ENCODE data around the gene CLP1. TPM values are rescaled to one million over a fixed set of nuclear protein-coding genes. Genes with fewer than 3 reads are reported as not detected.

Gene CLP1
- total RNA-seq, 1 experiment from 2014 or later: 35.5 TPM

DNA sequence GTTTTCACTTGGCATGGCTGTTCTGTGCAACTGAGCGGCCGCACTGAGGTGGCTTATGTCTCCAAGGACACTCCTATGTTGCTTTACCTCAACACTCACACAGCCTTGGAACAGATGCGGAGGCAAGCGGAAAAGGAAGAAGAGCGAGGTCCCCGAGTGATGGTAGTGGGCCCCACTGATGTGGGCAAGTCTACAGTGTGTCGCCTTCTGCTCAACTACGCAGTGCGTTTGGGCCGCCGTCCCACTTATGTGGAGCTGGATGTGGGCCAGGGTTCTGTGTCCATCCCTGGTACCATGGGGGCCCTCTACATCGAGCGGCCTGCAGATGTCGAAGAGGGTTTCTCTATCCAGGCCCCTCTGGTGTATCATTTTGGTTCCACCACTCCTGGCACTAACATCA is 2.1 kb downstream of the CLP1 start:
- Histone ChIP-seq H3K79me1 (ENCODE audit: insufficient read depth, low read depth, low read length, poor library complexity, severe bottlenecking) (no peaks in the 10 kb centered on the region), H2BK12ac (ENCODE audit: insufficient read length, low read depth, low read length) (no peak overlapping the region), H3K9me3 (ENCODE audit: control insufficient read depth, low read depth, low read length) (no peaks in the 10 kb centered on the region), H3K4ac (ENCODE audit: low read depth, low read length) (no peak overlapping the region), H3K23ac (ENCODE audit: insufficient read length, low read depth, low read length) (no peak overlapping the region), H3K23me2 (ENCODE audit: insufficient read length, low read depth, low read length, poor library complexity, severe bottlenecking) (peaks cover 7% of the 10 kb centered on the region), H3K18ac (ENCODE audit: insufficient read length, low read depth, low read length) (no peak overlapping the region), H2BK120ac (ENCODE audit: low read depth, low read length, poor library complexity, severe bottlenecking) (no peak overlapping the region), H3K14ac (ENCODE audit: insufficient read depth, low read length) (no peak overlapping the region), H3K4me1 (ENCODE audit: insufficient read depth, low read length) (no peaks in the 10 kb centered on the region), H2BK20ac (ENCODE audit: low read depth, low read length, poor library complexity, severe bottlenecking) (no peak overlapping the region), H2BK5ac (ENCODE audit: insufficient read length, low read length) (no peak overlapping the region), H4K8ac (replicated peaks; ENCODE audit: insufficient read length, low read depth, low read length) (no peak overlapping the region), H4K20me1 (ENCODE audit: control insufficient read depth, insufficient read depth, insufficient read length) (no peaks in the 10 kb centered on the region), H2AFZ (ENCODE audit: low read length) (no peak overlapping the region), H3K4me2 (ENCODE audit: insufficient read depth, insufficient read length, low read length) (no peak overlapping the region), H4K91ac (ENCODE audit: insufficient read length, low read depth, low read length) (no peak overlapping the region), H2BK15ac (ENCODE audit: low read depth, low read length) (no peak overlapping the region), H4K5ac (ENCODE audit: insufficient read length, low read depth, low read length) (no peak overlapping the region), H3K27ac (ENCODE audit: insufficient read length, low read depth, low read length) (no peak overlapping the region), H3K79me2 (ENCODE audit: insufficient read depth, low read length) (peaks cover 5% of the 10 kb centered on the region; the same call in 1 of the 2 replicates), H3K56ac (ENCODE audit: insufficient read length, low read depth, low read length) (no peak overlapping the region), H3T11ph (ENCODE audit: low read length) (no peak overlapping the region), H3K9ac (ENCODE audit: extremely low read depth, insufficient read length, low read length) (no peak overlapping the region), H2AK5ac (ENCODE audit: insufficient read length, low read length) (no peak overlapping the region), H3K27me3 (ENCODE audit: insufficient read depth, low read length) (no peaks in the 10 kb centered on the region)
- Mint-ChIP-seq H3K27me3 (ENCODE audit: low read depth) (peaks cover 16% of the 10 kb centered on the region), H3K27ac (no peak overlapping the region), H3K9me3 (no peaks in the 10 kb centered on the region; a peak in 1 of 5 replicates), H3K4me1 (peaks cover 6 to 14% of the 10 kb centered on the region in 2 experiments), H3K36me3 (ENCODE audit: insufficient read depth in 1 of 3, low read depth in 3 of 3) (peaks cover 18 to 39% (median 32%) of the 10 kb centered on the region in 3 experiments), H3K4me3 (peak overlapping the region in 1 of 2 experiments; percentile 21; a peak in 1 of 5 replicates)
- TF ChIP-seq, protein P1, sequence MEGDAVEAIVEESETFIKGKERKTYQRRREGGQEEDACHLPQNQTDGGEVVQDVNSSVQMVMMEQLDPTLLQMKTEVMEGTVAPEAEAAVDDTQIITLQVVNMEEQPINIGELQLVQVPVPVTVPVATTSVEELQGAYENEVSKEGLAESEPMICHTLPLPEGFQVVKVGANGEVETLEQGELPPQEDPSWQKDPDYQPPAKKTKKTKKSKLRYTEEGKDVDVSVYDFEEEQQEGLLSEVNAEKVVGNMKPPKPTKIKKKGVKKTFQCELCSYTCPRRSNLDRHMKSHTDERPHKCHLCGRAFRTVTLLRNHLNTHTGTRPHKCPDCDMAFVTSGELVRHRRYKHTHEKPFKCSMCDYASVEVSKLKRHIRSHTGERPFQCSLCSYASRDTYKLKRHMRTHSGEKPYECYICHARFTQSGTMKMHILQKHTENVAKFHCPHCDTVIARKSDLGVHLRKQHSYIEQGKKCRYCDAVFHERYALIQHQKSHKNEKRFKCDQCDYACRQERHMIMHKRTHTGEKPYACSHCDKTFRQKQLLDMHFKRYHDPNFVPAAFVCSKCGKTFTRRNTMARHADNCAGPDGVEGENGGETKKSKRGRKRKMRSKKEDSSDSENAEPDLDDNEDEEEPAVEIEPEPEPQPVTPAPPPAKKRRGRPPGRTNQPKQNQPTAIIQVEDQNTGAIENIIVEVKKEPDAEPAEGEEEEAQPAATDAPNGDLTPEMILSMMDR (conservative IDR thresholded peaks at IDR 0.05): no peak
- no peak for DNase-seq
- WGBS (ENCODE audit: extremely low coverage, insufficient read length, low lambda C conversion rate): no CpG with 5 or more reads among the region's 14 CpGs
